ENCODE results near the gene C6orf120. TPM values are rescaled to one million over a fixed set of nuclear protein-coding genes. Genes with fewer than 3 reads are reported as not detected.

Gene C6orf120
- total and polyA plus RNA-seq, 2 of the 13 experiments (the other 11 are each of a cell fraction or from before 2014, with no cell fraction given) = 21.7 to 29.9 TPM

- TF ChIP-seq RFXANK (CRISPR knock-in tag; IDR thresholded peaks at IDR 0.05) (no peak), ZNF33B (CRISPR knock-in tag; IDR thresholded peaks at IDR 0.05) (0 out of 2 replicates have a peak, but pooled peaks have one; percentile 91), ZNF138 (CRISPR knock-in tag; IDR thresholded peaks at IDR 0.05; ENCODE audit: low read depth) (no peak; the same call in none of the 2 replicates), SIX4 (CRISPR knock-in tag; IDR thresholded peaks at IDR 0.05) (peak; percentile 71), EP300 (IDR thresholded peaks at IDR 0.05; ENCODE audit: low read depth in 2 of 2, low read length in 2 of 2) (peak; percentile 83 to 90; a peak in 3 of 4 replicates), EP300 (CRISPR knock-in tag; IDR thresholded peaks at IDR 0.05; ENCODE audit: borderline replicate concordance) (peak; percentile 75), TFAP4 (IDR thresholded peaks at IDR 0.05; ENCODE audit: borderline replicate concordance, low read depth) (peak; percentile 71; the same call in 1 of the 2 replicates), REL (CRISPR knock-in tag; conservative IDR thresholded peaks at IDR 0.05) (no peak), DBP (CRISPR knock-in tag; IDR thresholded peaks at IDR 0.05; ENCODE audit: not compliant biosample characterization) (peak; percentile 22), NFRKB (IDR thresholded peaks at IDR 0.05) (no peak), ZMYM4 (CRISPR knock-in tag; IDR thresholded peaks at IDR 0.05) (no peak; the same call in none of the 2 replicates), ZBTB8A (CRISPR knock-in tag; IDR thresholded peaks at IDR 0.05; ENCODE audit: borderline replicate concordance, low read depth) (no peak; the same call in 1 of the 2 replicates), ZFP91 (CRISPR knock-in tag; IDR thresholded peaks at IDR 0.05; ENCODE audit: borderline replicate concordance) (peak; percentile 91; the same call in 1 of the 2 replicates), ZNF792 (CRISPR knock-in tag; IDR thresholded peaks at IDR 0.05) (peak; percentile 48; the same call in 1 of the 2 replicates), ZNF503 (CRISPR knock-in tag; IDR thresholded peaks at IDR 0.05) (peak; percentile 59; the same call in 1 of the 2 replicates), TBP (CRISPR knock-in tag; IDR thresholded peaks at IDR 0.05) (no peak), POLR2G (IDR thresholded peaks at IDR 0.05; ENCODE audit: low read depth, low read length) (peak; percentile 91), ZSCAN5A (CRISPR knock-in tag; IDR thresholded peaks at IDR 0.05; ENCODE audit: borderline replicate concordance) (peak; percentile 46; the same call in 1 of the 2 replicates), ZNF235 (CRISPR knock-in tag; IDR thresholded peaks at IDR 0.05; ENCODE audit: borderline replicate concordance) (peak; percentile 15; the same call in 1 of the 2 replicates), TIGD3 (CRISPR knock-in tag; IDR thresholded peaks at IDR 0.05; ENCODE audit: borderline replicate concordance) (no peak)
Measured at GRCh38 chr6:169725125-169726048, 23.5 kb downstream of the C6orf120 start (continued).
